Retinal pigment epithelial cell (primary cell): ENCODE data around the gene TERC.
A peak's percentile ranks its signal among the peaks of the same experiment; 100 is the strongest.
"Not testable (repeated sequence)": the region's sequence is repeated elsewhere in the genome, so short reads cannot be mapped to it uniquely, and the experiment has no call there.

Experiments
- DNase-seq: peaks from one replicate; pipeline ENCODE4 v3.0.0-alpha.2; 2010; ENCODE audit warnings: low read depth
- H3K4me3 ChIP-seq: 2 replicates; pipeline ENCODE4 v1.5.1; 2011; ENCODE audit warnings: mild to moderate bottlenecking, low read length, control low read depth, moderate library complexity
- CTCF ChIP-seq: conservative IDR thresholded peaks from 2 replicates; pipeline ENCODE4 v1.5.1; 2011; ENCODE audit warnings: low read depth, low read length, control low read depth, inconsistent platforms

The TERC gene

GRCh38 chr3:169754711-169755110, 10.1 kb downstream of the TERC start:
- no peak for TF ChIP-seq CTCF
- DNase-seq, result no peak
- H3K4me3 ChIP-seq, result no peak overlapping the region

- no peak for DNase-seq
- no peak overlapping the region for H3K4me3 ChIP-seq
- no peak for TF ChIP-seq CTCF
Measured at GRCh38 chr3:169751875-169752274, 13.0 kb downstream of the TERC start.

- no peak for TF ChIP-seq CTCF
- no peak overlapping the region for H3K4me3 ChIP-seq
- no peak for DNase-seq
Measured at GRCh38 chr3:169750665-169751064, 14.2 kb downstream of the TERC start.

GRCh38 chr3:169748670-169749069, 16.2 kb downstream of the TERC start:
- no peak for DNase-seq
- no peak overlapping the region for H3K4me3 ChIP-seq
- TF ChIP-seq CTCF, result no peak

- no peak for TF ChIP-seq CTCF
- no peak for DNase-seq
- H3K4me3 ChIP-seq, result no peak overlapping the region
Measured at GRCh38 chr3:169746924-169747323, 17.9 kb downstream of the TERC start.

- no peak for DNase-seq
- H3K4me3 ChIP-seq, result no peak overlapping the region
- peak; percentile 27 for TF ChIP-seq CTCF
Measured at GRCh38 chr3:169744366-169745054, 20.4 kb downstream of the TERC start.

GRCh38 chr3:169739067-169739466, 25.8 kb downstream of the TERC start:
- DNase-seq, result no peak
- H3K4me3 ChIP-seq, result no peak overlapping the region
- TF ChIP-seq CTCF, result no peak

GRCh38 chr3:169731857-169732256, 33.0 kb downstream of the TERC start:
- not testable (repeated sequence) for DNase-seq, H3K4me3 ChIP-seq
